ENCODE results near the gene MECR. TPM values are rescaled to one million over a fixed set of nuclear protein-coding genes. Genes with fewer than 3 reads are reported as not detected.

The MECR gene
- total and polyA plus RNA-seq, 10 of the 15 experiments (the other 5 are each of a cell fraction or from before 2014, with no cell fraction given): 7.6 to 66.3 (median 38.7) TPM

DNA sequence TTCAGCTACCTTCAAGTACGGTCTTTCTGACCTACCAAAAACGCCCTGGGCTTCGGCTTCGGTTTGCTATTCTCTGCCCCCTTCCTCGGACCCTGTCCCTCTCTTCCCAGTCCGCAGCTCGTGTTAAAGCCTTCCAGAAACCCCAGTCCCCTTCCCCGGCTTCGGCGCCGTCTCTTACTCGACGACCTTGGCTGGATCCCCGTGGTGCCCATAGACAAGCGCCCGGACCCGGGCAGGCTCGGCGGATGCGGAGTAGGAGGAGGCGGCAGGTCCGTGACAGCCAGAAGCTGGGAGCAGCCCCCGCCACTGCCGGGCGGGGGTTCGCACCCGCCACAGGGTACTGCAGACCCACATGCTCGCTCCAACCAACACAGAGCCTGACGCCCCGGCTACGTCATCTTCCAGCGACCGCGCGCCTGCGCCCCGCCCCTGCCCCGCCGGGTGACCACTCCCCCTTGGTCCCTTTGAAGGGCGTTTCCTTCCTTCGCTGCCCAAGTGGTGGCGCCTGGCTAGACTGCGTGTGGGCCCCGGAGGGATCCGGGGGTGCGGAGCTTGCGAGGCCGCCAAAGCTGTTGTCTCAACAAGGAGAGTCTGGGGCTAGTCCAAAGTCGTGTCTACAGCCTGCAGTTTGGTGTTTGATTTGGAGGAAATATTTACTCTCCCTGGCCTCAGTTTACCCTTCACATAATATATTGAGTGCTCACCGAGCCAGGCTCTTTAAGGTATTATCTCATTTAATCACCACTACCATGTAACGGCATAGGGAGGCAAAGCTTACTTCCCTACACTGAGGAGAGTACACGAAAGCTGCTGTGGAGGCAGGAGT, at the start of gene MECR (continued):
- TF ChIP-seq, protein P1, sequence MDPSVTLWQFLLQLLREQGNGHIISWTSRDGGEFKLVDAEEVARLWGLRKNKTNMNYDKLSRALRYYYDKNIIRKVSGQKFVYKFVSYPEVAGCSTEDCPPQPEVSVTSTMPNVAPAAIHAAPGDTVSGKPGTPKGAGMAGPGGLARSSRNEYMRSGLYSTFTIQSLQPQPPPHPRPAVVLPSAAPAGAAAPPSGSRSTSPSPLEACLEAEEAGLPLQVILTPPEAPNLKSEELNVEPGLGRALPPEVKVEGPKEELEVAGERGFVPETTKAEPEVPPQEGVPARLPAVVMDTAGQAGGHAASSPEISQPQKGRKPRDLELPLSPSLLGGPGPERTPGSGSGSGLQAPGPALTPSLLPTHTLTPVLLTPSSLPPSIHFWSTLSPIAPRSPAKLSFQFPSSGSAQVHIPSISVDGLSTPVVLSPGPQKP (IDR thresholded peaks at IDR 0.05; ENCODE audit: low read depth, low read length): no peak
- TF ChIP-seq, protein P2, sequence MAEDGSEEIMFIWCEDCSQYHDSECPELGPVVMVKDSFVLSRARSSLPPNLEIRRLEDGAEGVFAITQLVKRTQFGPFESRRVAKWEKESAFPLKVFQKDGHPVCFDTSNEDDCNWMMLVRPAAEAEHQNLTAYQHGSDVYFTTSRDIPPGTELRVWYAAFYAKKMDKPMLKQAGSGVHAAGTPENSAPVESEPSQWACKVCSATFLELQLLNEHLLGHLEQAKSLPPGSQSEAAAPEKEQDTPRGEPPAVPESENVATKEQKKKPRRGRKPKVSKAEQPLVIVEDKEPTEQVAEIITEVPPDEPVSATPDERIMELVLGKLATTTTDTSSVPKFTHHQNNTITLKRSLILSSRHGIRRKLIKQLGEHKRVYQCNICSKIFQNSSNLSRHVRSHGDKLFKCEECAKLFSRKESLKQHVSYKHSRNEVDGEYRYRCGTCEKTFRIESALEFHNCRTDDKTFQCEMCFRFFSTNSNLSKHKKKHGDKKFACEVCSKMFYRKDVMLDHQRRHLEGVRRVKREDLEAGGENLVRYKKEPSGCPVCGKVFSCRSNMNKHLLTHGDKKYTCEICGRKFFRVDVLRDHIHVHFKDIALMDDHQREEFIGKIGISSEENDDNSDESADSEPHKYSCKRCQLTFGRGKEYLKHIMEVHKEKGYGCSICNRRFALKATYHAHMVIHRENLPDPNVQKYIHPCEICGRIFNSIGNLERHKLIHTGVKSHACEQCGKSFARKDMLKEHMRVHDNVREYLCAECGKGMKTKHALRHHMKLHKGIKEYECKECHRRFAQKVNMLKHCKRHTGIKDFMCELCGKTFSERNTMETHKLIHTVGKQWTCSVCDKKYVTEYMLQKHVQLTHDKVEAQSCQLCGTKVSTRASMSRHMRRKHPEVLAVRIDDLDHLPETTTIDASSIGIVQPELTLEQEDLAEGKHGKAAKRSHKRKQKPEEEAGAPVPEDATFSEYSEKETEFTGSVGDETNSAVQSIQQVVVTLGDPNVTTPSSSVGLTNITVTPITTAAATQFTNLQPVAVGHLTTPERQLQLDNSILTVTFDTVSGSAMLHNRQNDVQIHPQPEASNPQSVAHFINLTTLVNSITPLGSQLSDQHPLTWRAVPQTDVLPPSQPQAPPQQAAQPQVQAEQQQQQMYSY (CRISPR knock-in tag; IDR thresholded peaks at IDR 0.05): no peak
- TF ChIP-seq ZNF217 (IDR thresholded peaks at IDR 0.05): no peak
- 0 out of 2 replicates have a peak, but pooled peaks have one; percentile 48 for TF ChIP-seq RB1 (IDR thresholded peaks at IDR 0.05; ENCODE audit: borderline replicate concordance)
- TF ChIP-seq CHD1 (IDR thresholded peaks at IDR 0.05; ENCODE audit: low read depth, low read length): no peak
- no peak for TF ChIP-seq YBX1 (IDR thresholded peaks at IDR 0.05)
- TF ChIP-seq NR2C1 (IDR thresholded peaks at IDR 0.05): no peak
- TF ChIP-seq, protein P3, sequence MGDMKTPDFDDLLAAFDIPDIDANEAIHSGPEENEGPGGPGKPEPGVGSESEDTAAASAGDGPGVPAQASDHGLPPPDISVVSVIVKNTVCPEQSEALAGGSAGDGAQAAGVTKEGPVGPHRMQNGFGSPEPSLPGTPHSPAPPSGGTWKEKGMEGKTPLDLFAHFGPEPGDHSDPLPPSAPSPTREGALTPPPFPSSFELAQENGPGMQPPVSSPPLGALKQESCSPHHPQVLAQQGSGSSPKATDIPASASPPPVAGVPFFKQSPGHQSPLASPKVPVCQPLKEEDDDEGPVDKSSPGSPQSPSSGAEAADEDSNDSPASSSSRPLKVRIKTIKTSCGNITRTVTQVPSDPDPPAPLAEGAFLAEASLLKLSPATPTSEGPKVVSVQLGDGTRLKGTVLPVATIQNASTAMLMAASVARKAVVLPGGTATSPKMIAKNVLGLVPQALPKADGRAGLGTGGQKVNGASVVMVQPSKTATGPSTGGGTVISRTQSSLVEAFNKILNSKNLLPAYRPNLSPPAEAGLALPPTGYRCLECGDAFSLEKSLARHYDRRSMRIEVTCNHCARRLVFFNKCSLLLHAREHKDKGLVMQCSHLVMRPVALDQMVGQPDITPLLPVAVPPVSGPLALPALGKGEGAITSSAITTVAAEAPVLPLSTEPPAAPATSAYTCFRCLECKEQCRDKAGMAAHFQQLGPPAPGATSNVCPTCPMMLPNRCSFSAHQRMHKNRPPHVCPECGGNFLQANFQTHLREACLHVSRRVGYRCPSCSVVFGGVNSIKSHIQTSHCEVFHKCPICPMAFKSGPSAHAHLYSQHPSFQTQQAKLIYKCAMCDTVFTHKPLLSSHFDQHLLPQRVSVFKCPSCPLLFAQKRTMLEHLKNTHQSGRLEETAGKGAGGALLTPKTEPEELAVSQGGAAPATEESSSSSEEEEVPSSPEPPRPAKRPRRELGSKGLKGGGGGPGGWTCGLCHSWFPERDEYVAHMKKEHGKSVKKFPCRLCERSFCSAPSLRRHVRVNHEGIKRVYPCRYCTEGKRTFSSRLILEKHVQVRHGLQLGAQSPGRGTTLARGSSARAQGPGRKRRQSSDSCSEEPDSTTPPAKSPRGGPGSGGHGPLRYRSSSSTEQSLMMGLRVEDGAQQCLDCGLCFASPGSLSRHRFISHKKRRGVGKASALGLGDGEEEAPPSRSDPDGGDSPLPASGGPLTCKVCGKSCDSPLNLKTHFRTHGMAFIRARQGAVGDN (IDR thresholded peaks at IDR 0.05): peak; percentile 77; the same call in 1 of the 2 replicates
- no peak for TF ChIP-seq CBX3 (IDR thresholded peaks at IDR 0.05; ENCODE audit: borderline replicate concordance, low read depth)
- TF ChIP-seq SMC3 (IDR thresholded peaks at IDR 0.05; ENCODE audit: borderline replicate concordance, low read length): no peak
- TF ChIP-seq YY1 (IDR thresholded peaks at IDR 0.05; ENCODE audit: low read depth, low read length): peak; percentile 62
- TF ChIP-seq, protein P4, sequence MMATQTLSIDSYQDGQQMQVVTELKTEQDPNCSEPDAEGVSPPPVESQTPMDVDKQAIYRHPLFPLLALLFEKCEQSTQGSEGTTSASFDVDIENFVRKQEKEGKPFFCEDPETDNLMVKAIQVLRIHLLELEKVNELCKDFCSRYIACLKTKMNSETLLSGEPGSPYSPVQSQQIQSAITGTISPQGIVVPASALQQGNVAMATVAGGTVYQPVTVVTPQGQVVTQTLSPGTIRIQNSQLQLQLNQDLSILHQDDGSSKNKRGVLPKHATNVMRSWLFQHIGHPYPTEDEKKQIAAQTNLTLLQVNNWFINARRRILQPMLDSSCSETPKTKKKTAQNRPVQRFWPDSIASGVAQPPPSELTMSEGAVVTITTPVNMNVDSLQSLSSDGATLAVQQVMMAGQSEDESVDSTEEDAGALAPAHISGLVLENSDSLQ (IDR thresholded peaks at IDR 0.05): no peak; the same call in 1 of the 2 replicates
- no peak for TF ChIP-seq PAX8 (IDR thresholded peaks at IDR 0.05)
- no peak for TF ChIP-seq KLF5 (IDR thresholded peaks at IDR 0.05; ENCODE audit: partially characterized antibody)
- peak; percentile 56 for TF ChIP-seq RUNX3 (IDR thresholded peaks at IDR 0.05; ENCODE audit: low read length)
- TF ChIP-seq, protein P5, sequence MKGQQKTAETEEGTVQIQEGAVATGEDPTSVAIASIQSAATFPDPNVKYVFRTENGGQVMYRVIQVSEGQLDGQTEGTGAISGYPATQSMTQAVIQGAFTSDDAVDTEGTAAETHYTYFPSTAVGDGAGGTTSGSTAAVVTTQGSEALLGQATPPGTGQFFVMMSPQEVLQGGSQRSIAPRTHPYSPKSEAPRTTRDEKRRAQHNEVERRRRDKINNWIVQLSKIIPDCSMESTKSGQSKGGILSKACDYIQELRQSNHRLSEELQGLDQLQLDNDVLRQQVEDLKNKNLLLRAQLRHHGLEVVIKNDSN (IDR thresholded peaks at IDR 0.05; ENCODE audit: borderline replicate concordance, extremely low read length, insufficient read depth, low read depth, low read length): peak; percentile 25
